Measurements from ENCODE around the gene SBNO2.

DNA sequence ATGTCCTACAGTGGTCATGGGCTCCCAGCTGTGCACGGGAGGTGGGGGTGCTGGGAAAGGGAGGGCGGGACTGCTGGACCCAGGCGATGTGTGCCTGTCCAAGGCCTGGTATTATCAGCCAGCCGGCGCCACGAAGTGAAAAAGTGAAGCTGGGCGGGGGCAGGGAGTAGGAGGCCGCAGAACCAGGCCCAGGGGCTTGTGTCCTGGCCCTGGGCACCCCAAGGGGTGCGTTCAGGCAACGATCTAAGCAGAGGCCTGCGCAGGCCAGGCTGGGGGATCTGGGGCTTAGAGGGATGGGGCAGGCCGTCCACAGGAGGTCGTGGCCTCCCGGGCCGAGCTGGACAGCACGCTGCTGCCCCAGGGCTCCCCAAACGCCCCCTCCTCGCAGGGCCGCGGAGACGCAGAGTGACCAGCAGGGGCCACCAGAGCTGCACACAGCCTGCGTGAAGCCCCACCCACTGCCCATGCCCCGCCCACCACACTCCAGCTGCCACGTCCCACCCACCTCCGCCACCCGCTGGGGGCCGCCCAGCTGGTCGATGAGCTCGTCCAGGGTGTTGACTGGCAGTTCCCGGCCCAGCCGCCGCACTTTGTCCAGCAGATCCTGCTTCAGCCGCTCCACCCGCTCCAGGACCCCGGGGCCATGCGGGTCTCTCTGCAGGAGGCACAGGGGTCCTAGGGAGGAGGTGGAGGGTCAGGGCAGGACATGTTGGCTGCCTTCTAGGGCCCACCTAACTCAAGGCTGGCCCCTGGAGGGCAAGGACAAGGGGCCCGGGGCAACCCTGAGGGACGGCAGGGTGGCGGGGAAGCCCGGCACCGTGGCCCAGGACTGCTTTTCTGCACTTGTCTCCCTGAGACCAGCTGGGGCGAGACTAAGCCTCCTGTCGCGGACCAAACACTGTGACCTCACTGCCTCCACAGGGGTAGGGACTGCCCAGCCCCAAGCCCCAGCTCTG is 60.8 kb downstream of the SBNO2 start:
- TF ChIP-seq, protein P1, sequence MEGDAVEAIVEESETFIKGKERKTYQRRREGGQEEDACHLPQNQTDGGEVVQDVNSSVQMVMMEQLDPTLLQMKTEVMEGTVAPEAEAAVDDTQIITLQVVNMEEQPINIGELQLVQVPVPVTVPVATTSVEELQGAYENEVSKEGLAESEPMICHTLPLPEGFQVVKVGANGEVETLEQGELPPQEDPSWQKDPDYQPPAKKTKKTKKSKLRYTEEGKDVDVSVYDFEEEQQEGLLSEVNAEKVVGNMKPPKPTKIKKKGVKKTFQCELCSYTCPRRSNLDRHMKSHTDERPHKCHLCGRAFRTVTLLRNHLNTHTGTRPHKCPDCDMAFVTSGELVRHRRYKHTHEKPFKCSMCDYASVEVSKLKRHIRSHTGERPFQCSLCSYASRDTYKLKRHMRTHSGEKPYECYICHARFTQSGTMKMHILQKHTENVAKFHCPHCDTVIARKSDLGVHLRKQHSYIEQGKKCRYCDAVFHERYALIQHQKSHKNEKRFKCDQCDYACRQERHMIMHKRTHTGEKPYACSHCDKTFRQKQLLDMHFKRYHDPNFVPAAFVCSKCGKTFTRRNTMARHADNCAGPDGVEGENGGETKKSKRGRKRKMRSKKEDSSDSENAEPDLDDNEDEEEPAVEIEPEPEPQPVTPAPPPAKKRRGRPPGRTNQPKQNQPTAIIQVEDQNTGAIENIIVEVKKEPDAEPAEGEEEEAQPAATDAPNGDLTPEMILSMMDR (IDR thresholded peaks at IDR 0.05 in 8 of 11, conservative IDR thresholded peaks at IDR 0.05 in 3 of 11), result peak; percentile 65 to 96 (median 93)
- no peak for TF ChIP-seq POLR2A (IDR thresholded peaks at IDR 0.05)
- TF ChIP-seq POLR2AphosphoS5 (IDR thresholded peaks at IDR 0.05), result peak; percentile 77 to 92 (median 86)

Measured in spleen (tissue), 7 donors.